Daoy (cell line): ENCODE results near the gene AGAP2. TPM values are rescaled to one million over a fixed set of nuclear protein-coding genes. Genes with fewer than 3 reads are reported as not detected.

ENCODE experiments used
- DNase-seq: peaks from one replicate; pipeline ENCODE4 v3.0.0-alpha.2; 2015; ENCODE audit warnings: low read depth
- total RNA-seq: library from RNA; depleted of rRNA; stranded (reverse); fragments of >200 nt; shearing (Covaris generic); gene quantifications from 2 replicates; pipeline ENCODE4 v1.2.3, GENCODE V29; 2014

AGAP2 gene
- total RNA-seq, 1 experiment from 2014 or later, result 0.29 TPM

- no peak for DNase-seq
Measured at GRCh38 chr12:57767876-57768275, 29.3 kb upstream of the AGAP2 start.

- DNase-seq, result no peak
Measured at GRCh38 chr12:57767305-57767698, 28.8 kb upstream of the AGAP2 start.

GRCh38 chr12:57766464-57767304 lies 28.1 kb upstream of the AGAP2 start, which contains the start of gene CYP27B1:
CYP27B1 (minus strand) TSS chr12:57767078; CDS start chr12:57767041, 37 bp downstream.
- DNase-seq, result peak; percentile 55

GRCh38 chr12:57765698-57766463 lies 27.3 kb upstream of the AGAP2 start:
- DNase-seq, result peak; percentile 27

- peak; percentile 80 for DNase-seq
Measured at GRCh38 chr12:57765003-57765697, 26.6 kb upstream of the AGAP2 start.

GRCh38 chr12:57764662-57765002 lies 26.1 kb upstream of the AGAP2 start:
- DNase-seq, result peak; percentile 34

- no peak for DNase-seq
Measured at GRCh38 chr12:57763881-57764661, 25.5 kb upstream of the AGAP2 start.

- no peak for DNase-seq
Measured at GRCh38 chr12:57762463-57762862, 23.9 kb upstream of the AGAP2 start.

- no peak for DNase-seq
Measured at GRCh38 chr12:57761391-57761998, 23.0 kb upstream of the AGAP2 start.

- no peak for DNase-seq
Measured at GRCh38 chr12:57760347-57760982, 21.9 kb upstream of the AGAP2 start.

- DNase-seq, result no peak
Measured at GRCh38 chr12:57759360-57759980, 20.9 kb upstream of the AGAP2 start.

GRCh38 chr12:57758552-57759359 lies 20.2 kb upstream of the AGAP2 start:
- DNase-seq, result no peak

GRCh38 chr12:57757771-57758170 lies 19.2 kb upstream of the AGAP2 start:
- DNase-seq, result no peak

GRCh38 chr12:57756406-57757341 lies 18.1 kb upstream of the AGAP2 start:
- DNase-seq, result no peak

- DNase-seq, result no peak
Measured at GRCh38 chr12:57755454-57756372, 17.2 kb upstream of the AGAP2 start.

- DNase-seq, result no peak
Measured at GRCh38 chr12:57755194-57755453, 16.6 kb upstream of the AGAP2 start.
